Kidney tubule cell (primary cell): ENCODE results near the gene C1QTNF5.
"Not testable (repeated sequence)": the region's sequence is repeated elsewhere in the genome, so short reads cannot be mapped to it uniquely, and the experiment has no call there.

Experiments
- DNase-seq: peaks from one replicate; pipeline ENCODE4 v3.0.0-alpha.2; 2018; ENCODE audit warnings: low spot score

C1QTNF5 gene

GRCh38 chr11:119340335-119341221 is at the start of gene C1QTNF5:
Gene C1QTNF5 (minus strand): TSS chr11:119340883. CDS start chr11:119340397, 486 bp downstream.
- DNase-seq: peak; percentile 28

GRCh38 chr11:119389611-119390254 is 49.0 kb upstream of the C1QTNF5 start:
- no peak for DNase-seq

GRCh38 chr11:119388103-119388502 is 47.4 kb upstream of the C1QTNF5 start:
- DNase-seq: no peak

GRCh38 chr11:119384332-119384731 is 43.6 kb upstream of the C1QTNF5 start:
- no peak for DNase-seq

- not testable (repeated sequence) for DNase-seq
Observed at GRCh38 chr11:119382513-119382912, 41.8 kb upstream of the C1QTNF5 start.

- no peak for DNase-seq
Observed at GRCh38 chr11:119382101-119382500, 41.4 kb upstream of the C1QTNF5 start.

- DNase-seq: peak; percentile 97
Observed at GRCh38 chr11:119381181-119381988, 40.7 kb upstream of the C1QTNF5 start, which contains the start of gene USP2. Gene USP2 (minus strand): TSS chr11:119381690. CDS start chr11:119373480, 8,210 bp downstream.

- no peak for DNase-seq
Observed at GRCh38 chr11:119380827-119381180, 40.1 kb upstream of the C1QTNF5 start.

GRCh38 chr11:119380160-119380826 is 39.6 kb upstream of the C1QTNF5 start:
- no peak for DNase-seq

- no peak for DNase-seq
Observed at GRCh38 chr11:119378851-119379465, 38.3 kb upstream of the C1QTNF5 start.

- no peak for DNase-seq
Observed at GRCh38 chr11:119377961-119378667, 37.4 kb upstream of the C1QTNF5 start.

GRCh38 chr11:119377112-119377901 is 36.6 kb upstream of the C1QTNF5 start:
- peak; percentile 49 for DNase-seq

- no peak for DNase-seq
Observed at GRCh38 chr11:119376197-119376847, 35.6 kb upstream of the C1QTNF5 start.

- peak; percentile 44 for DNase-seq
Observed at GRCh38 chr11:119375337-119376196, 34.9 kb upstream of the C1QTNF5 start.

- DNase-seq: no peak
Observed at GRCh38 chr11:119374632-119375336, 34.1 kb upstream of the C1QTNF5 start.

GRCh38 chr11:119373921-119374631 is 33.4 kb upstream of the C1QTNF5 start:
- DNase-seq: peak; percentile 75
